ENCODE measurements around the gene VASP. TPM values are rescaled to one million over a fixed set of nuclear protein-coding genes. Genes with fewer than 3 reads are reported as not detected.
A peak's percentile ranks its signal among the peaks of the same experiment; 100 is the strongest.

Gene VASP
- polyA plus RNA-seq (2012; ENCODE audit: insufficient read length, low read depth): 73.2 TPM

GRCh38 chr19:45506989-45507871 lies at the start of gene VASP:
Gene VASP, plus strand, starts transcription at chr19:45507479. Its CDS starts 293 bp downstream, at chr19:45507772.
- TF ChIP-seq REST (IDR thresholded peaks at IDR 0.05; ENCODE audit: insufficient read depth in 1 of 2, low read depth in 2 of 2, low read length in 2 of 2): peak in 1 of 2 experiments; percentile 44; a peak in 1 of 4 replicates
- peak; percentile 92; the same call in 1 of the 2 replicates for TF ChIP-seq TAF1 (IDR thresholded peaks at IDR 0.05; ENCODE audit: borderline replicate concordance, insufficient read depth, low read length)
- TF ChIP-seq POLR2AphosphoS5 (IDR thresholded peaks at IDR 0.05; ENCODE audit: low read depth, low read length): peak; percentile 83
- no peak for TF ChIP-seq FOXP2 (optimal IDR thresholded peaks at IDR 0.05; ENCODE audit: borderline replicate concordance, extremely low read depth, extremely low read length, insufficient read depth)
- 0 out of 2 replicates have a peak, but pooled peaks have one; percentile 79 for TF ChIP-seq SIN3A (IDR thresholded peaks at IDR 0.05; ENCODE audit: borderline replicate concordance, insufficient read depth, low read length)

- TF ChIP-seq FOXP2 (optimal IDR thresholded peaks at IDR 0.05; ENCODE audit: borderline replicate concordance, extremely low read depth, extremely low read length, insufficient read depth): no peak
- TF ChIP-seq TAF1 (IDR thresholded peaks at IDR 0.05; ENCODE audit: borderline replicate concordance, insufficient read depth, low read length): no peak
- no peak for TF ChIP-seq POLR2AphosphoS5 (IDR thresholded peaks at IDR 0.05; ENCODE audit: low read depth, low read length)
- TF ChIP-seq SIN3A (IDR thresholded peaks at IDR 0.05; ENCODE audit: borderline replicate concordance, insufficient read depth, low read length): no peak
- no peak for TF ChIP-seq REST (IDR thresholded peaks at IDR 0.05; ENCODE audit: insufficient read depth in 1 of 2, low read depth in 2 of 2, low read length in 2 of 2)
These were observed 49.5 kb upstream of the VASP start for GRCh38 chr19:45457776-45458175.

DNA sequence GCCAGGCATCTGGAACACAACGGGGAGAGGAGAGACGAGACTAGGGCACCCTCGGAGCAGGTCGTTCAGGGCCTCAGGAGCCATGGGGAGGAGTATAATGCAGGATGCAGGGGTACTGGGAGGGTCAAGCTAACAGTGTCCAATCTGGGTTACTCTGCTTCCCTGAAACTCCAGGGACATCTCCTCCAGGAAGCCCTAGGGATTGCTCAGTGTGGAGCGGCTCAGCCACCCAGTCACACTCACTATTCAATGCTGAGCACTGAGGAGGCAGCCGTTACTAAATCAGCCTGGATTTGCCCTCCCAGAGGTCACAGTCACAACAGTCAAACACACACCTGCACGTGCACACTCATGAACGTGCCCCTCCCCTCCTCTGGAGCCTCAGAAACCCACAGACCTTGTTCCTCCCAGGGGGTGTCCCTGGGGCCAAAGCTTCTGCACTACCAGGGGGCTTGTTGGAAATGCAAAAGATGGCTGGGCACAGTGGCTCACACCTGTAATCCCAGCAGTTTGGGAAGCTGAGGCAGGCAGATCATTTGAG lies 46.4 kb upstream of the VASP start:
- TF ChIP-seq REST (IDR thresholded peaks at IDR 0.05; ENCODE audit: insufficient read depth in 1 of 2, low read depth in 2 of 2, low read length in 2 of 2) (no peak), TAF1 (IDR thresholded peaks at IDR 0.05; ENCODE audit: borderline replicate concordance, insufficient read depth, low read length) (no peak), SIN3A (IDR thresholded peaks at IDR 0.05; ENCODE audit: borderline replicate concordance, insufficient read depth, low read length) (no peak), FOXP2 (optimal IDR thresholded peaks at IDR 0.05; ENCODE audit: borderline replicate concordance, extremely low read depth, extremely low read length, insufficient read depth) (no peak), POLR2AphosphoS5 (IDR thresholded peaks at IDR 0.05; ENCODE audit: low read depth, low read length) (no peak)

DNA sequence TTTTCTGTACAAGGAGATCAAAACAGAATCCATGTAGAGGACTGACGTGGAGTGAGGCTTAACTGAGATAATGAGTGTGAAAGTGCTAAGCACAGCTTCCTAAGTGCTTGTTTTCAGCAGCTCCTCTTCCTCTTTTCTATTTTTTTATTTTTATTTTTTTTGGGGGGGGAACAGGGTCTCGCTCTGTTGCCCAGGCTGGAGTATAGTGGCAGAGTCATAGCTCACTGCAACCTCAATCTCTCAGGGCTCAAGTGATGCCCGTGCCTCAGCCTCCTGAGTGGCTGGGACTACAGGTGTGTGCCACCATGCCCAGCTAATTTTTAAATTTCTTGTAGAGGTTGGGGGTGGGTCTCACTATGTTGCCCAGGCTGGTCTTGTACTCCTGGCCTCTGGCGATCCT lies 45.1 kb upstream of the VASP start:
- TF ChIP-seq TAF1 (IDR thresholded peaks at IDR 0.05; ENCODE audit: borderline replicate concordance, insufficient read depth, low read length) (no peak), POLR2AphosphoS5 (IDR thresholded peaks at IDR 0.05; ENCODE audit: low read depth, low read length) (no peak), FOXP2 (optimal IDR thresholded peaks at IDR 0.05; ENCODE audit: borderline replicate concordance, extremely low read depth, extremely low read length, insufficient read depth) (no peak), REST (IDR thresholded peaks at IDR 0.05; ENCODE audit: insufficient read depth in 1 of 2, low read depth in 2 of 2, low read length in 2 of 2) (no peak), SIN3A (IDR thresholded peaks at IDR 0.05; ENCODE audit: borderline replicate concordance, insufficient read depth, low read length) (no peak)
